ENCODE data around the gene UFD1.

The UFD1 gene

DNA sequence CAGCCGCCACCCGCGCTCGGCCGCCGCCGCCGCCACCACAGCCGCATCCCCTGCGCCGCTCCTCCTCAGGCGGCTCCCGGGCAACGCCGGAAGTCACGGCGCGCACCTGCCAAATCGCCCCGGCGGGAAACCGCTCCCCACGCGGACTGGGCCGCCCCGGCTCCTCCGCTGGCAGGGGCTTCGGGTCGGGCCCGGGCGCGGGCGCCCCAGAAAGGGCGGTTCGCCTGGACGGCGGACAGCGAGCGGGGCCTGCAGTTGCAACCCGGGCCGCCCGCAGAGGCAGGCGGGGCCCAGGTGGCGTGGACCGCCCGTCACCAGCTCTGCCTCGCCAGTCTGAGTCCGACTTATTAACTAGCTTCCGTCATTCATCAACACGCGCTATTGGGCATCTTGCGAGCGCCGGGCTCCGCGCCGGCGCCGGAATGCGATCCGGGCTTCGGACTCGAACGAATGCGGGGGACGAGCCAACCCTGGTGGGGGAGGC, 47.3 kb downstream of the UFD1 start, which contains the start of gene HIRA:
TSS of gene HIRA (minus strand) at position 85 of the 484 bp plus-strand sequence. CDS start 257 bp downstream, outside the sequence.
- Histone ChIP-seq H3K9ac (ENCODE audit: low read depth, low read length) (peak within 1 kb of the TSS; percentile 81), H3K4me1 (ENCODE audit: insufficient read depth, low read length) (0 out of 2 replicates have a peak, but pooled peaks cover 4% of the 10 kb centered on the region), H3K36me3 (ENCODE audit: insufficient read depth, low read length) (peaks cover 4% of the 10 kb centered on the region; the same call in 1 of the 2 replicates), H3K9me3 (ENCODE audit: control insufficient read depth, insufficient read depth, low read length) (no peaks in the 10 kb centered on the region)

DNA sequence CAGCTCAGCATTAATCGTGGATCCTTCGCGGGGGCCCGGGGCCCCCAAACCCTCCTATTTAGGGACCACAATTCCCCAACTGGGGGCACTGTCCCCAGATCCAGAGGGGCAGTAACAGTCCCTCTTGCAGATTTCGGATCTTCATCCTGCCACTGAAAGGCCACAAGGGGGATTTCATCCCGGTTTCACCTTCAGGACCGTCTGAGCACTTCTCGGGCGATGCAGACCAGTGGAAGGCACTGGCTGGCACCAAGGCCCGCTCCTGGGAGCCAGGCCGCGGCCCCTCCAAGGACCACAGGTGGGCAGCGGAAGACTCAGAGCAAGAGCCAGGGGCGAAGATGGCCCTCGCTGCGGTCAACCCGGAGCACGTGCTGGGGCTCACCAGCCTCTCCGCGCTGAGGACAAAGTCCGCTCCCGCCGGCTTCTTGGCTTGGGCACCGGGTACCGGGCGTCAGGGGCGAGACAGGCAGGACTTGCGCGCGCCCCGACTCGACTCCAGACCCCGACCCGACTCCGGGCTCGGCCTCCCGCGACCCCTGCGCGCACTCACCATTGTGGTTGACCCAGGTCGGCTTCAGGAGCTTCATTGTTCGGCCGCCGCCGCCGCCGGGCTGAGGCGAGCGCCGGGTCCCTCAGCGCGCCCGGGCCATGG, 48.0 kb downstream of the UFD1 start:
- Histone ChIP-seq H3K4me1 (ENCODE audit: insufficient read depth, low read length) (0 out of 2 replicates have a peak, but pooled peaks cover 4% of the 10 kb centered on the region), H3K9ac (ENCODE audit: low read depth, low read length) (peak overlapping the region; percentile 59), H3K36me3 (ENCODE audit: insufficient read depth, low read length) (peaks cover 4% of the 10 kb centered on the region; the same call in 1 of the 2 replicates), H3K9me3 (ENCODE audit: control insufficient read depth, insufficient read depth, low read length) (no peaks in the 10 kb centered on the region)

DNA sequence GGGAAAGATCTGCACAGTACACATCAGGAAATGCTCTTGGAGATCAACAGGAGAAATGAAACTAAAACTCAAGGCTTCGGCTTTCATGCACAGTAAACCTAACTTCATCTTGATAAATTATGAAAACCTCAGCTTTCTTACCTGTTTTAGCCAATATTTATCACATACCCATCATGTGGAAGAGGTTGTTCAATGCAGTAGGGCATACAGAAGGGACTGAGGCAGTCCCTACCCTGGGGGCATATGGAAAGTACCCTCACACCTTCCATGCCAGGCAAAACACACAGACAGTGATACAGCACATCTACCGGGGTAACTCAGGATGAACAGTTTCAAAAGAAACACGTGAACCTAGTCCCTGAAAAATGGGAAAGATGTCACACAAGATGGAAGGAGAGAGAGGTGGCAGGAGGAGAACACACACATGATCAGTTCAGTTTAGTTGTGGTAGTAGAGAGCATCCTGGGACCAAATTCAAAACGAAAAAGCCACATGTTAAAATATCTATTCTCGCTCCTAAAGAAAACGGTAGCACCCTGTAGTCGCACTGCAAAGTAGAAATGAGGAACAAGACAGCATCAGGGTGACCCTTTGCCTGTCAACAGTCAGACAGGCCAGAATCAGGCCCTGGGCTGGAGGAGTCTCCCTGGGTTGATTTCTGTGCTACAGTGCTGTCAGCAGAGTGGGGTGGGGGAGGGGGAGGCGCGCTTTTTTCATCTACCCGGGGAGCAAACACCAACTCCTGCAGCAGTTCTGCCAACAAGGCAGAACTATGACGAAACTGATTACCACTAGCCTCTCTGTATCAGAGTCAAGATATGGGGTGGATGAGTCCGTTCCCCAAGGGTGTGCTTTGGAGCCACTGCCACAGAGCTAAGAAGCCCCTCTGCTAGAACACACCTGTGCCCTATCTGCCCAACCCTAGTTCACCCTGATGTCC, 48.8 kb downstream of the UFD1 start:
- Histone ChIP-seq H3K9ac (ENCODE audit: low read depth, low read length) (peak overlapping the region; percentile 59), H3K4me1 (ENCODE audit: insufficient read depth, low read length) (0 out of 2 replicates have a peak, but pooled peaks cover 4% of the 10 kb centered on the region), H3K36me3 (ENCODE audit: insufficient read depth, low read length) (peaks cover under 1% of the 10 kb centered on the region; the same call in 1 of the 2 replicates), H3K9me3 (ENCODE audit: control insufficient read depth, insufficient read depth, low read length) (no peaks in the 10 kb centered on the region)

- H3K36me3 ChIP-seq (ENCODE audit: insufficient read depth, low read length) = peaks cover 4% of the 10 kb centered on the region; the same call in 1 of the 2 replicates
- no peak overlapping the region for H3K9ac ChIP-seq (ENCODE audit: low read depth, low read length)
- H3K4me1 ChIP-seq (ENCODE audit: insufficient read depth, low read length) = peaks cover 12% of the 10 kb centered on the region
- no peaks in the 10 kb centered on the region for H3K9me3 ChIP-seq (ENCODE audit: control insufficient read depth, insufficient read depth, low read length)
Observed at GRCh38 chr22:19424186-19424500, 54.9 kb downstream of the UFD1 start.

- Histone ChIP-seq H3K9me3 (ENCODE audit: control insufficient read depth, insufficient read depth, low read length) (no peaks in the 10 kb centered on the region), H3K36me3 (ENCODE audit: insufficient read depth, low read length) (peaks cover 4% of the 10 kb centered on the region; the same call in 1 of the 2 replicates), H3K4me1 (ENCODE audit: insufficient read depth, low read length) (peaks cover 12% of the 10 kb centered on the region), H3K9ac (ENCODE audit: low read depth, low read length) (no peak overlapping the region)
Observed at GRCh38 chr22:19422440-19423301, 56.3 kb downstream of the UFD1 start.

- Histone ChIP-seq H3K9ac (ENCODE audit: low read depth, low read length) (no peak overlapping the region), H3K36me3 (ENCODE audit: insufficient read depth, low read length) (peaks cover 4% of the 10 kb centered on the region; the same call in 1 of the 2 replicates), H3K9me3 (ENCODE audit: control insufficient read depth, insufficient read depth, low read length) (no peaks in the 10 kb centered on the region), H3K4me1 (ENCODE audit: insufficient read depth, low read length) (peaks cover 12% of the 10 kb centered on the region)
Observed at GRCh38 chr22:19420321-19420720, 58.7 kb downstream of the UFD1 start.

- H3K9me3 ChIP-seq (ENCODE audit: control insufficient read depth, insufficient read depth, low read length) = no peaks in the 10 kb centered on the region
- H3K4me1 ChIP-seq (ENCODE audit: insufficient read depth, low read length) = peaks cover 12% of the 10 kb centered on the region
- peaks cover 4% of the 10 kb centered on the region; the same call in 1 of the 2 replicates for H3K36me3 ChIP-seq (ENCODE audit: insufficient read depth, low read length)
- H3K9ac ChIP-seq (ENCODE audit: low read depth, low read length) = no peak overlapping the region
Observed at GRCh38 chr22:19419464-19420178, 59.4 kb downstream of the UFD1 start.

- H3K9ac ChIP-seq (ENCODE audit: low read depth, low read length) = no peak overlapping the region
- H3K4me1 ChIP-seq (ENCODE audit: insufficient read depth, low read length) = peaks cover 11% of the 10 kb centered on the region
- H3K9me3 ChIP-seq (ENCODE audit: control insufficient read depth, insufficient read depth, low read length) = no peaks in the 10 kb centered on the region
- H3K36me3 ChIP-seq (ENCODE audit: insufficient read depth, low read length) = peaks cover 4% of the 10 kb centered on the region; the same call in 1 of the 2 replicates
Observed at GRCh38 chr22:19419086-19419463, 59.9 kb downstream of the UFD1 start.

GRCh38 chr22:19412923-19413322, 66.1 kb downstream of the UFD1 start:
- H3K9me3 ChIP-seq (ENCODE audit: control insufficient read depth, insufficient read depth, low read length) = no peaks in the 10 kb centered on the region
- no peak overlapping the region for H3K9ac ChIP-seq (ENCODE audit: low read depth, low read length)
- H3K4me1 ChIP-seq (ENCODE audit: insufficient read depth, low read length) = no peaks in the 10 kb centered on the region
- H3K36me3 ChIP-seq (ENCODE audit: insufficient read depth, low read length) = peaks cover 5% of the 10 kb centered on the region

DNA sequence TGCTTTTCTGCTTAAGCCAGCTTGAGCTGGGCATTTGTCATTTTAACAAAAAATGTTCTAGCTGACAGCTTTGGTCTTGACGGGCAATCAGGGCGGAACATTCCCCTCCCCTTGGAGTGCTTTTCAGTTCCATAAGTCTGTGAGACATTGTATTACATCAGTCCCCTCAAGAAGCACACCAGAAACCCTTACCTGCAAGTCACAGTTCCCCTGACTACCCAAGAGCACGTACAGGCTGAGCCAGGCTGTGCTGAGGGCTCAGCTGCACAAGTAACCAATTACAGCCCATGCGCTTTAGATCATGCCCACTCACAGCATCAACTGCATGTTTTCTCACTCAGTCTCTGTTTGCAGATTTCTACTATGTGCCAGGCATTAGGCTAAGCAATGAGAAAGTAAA, 66.5 kb downstream of the UFD1 start:
- Histone ChIP-seq H3K36me3 (ENCODE audit: insufficient read depth, low read length) (peaks cover 10% of the 10 kb centered on the region), H3K4me1 (ENCODE audit: insufficient read depth, low read length) (no peaks in the 10 kb centered on the region), H3K9me3 (ENCODE audit: control insufficient read depth, insufficient read depth, low read length) (no peaks in the 10 kb centered on the region), H3K9ac (ENCODE audit: low read depth, low read length) (no peak overlapping the region)

- Histone ChIP-seq H3K36me3 (ENCODE audit: insufficient read depth, low read length) (peaks cover 10% of the 10 kb centered on the region), H3K9ac (ENCODE audit: low read depth, low read length) (no peak overlapping the region), H3K4me1 (ENCODE audit: insufficient read depth, low read length) (no peaks in the 10 kb centered on the region), H3K9me3 (ENCODE audit: control insufficient read depth, insufficient read depth, low read length) (no peaks in the 10 kb centered on the region)
Observed at GRCh38 chr22:19411690-19412045, 67.3 kb downstream of the UFD1 start.

DNA sequence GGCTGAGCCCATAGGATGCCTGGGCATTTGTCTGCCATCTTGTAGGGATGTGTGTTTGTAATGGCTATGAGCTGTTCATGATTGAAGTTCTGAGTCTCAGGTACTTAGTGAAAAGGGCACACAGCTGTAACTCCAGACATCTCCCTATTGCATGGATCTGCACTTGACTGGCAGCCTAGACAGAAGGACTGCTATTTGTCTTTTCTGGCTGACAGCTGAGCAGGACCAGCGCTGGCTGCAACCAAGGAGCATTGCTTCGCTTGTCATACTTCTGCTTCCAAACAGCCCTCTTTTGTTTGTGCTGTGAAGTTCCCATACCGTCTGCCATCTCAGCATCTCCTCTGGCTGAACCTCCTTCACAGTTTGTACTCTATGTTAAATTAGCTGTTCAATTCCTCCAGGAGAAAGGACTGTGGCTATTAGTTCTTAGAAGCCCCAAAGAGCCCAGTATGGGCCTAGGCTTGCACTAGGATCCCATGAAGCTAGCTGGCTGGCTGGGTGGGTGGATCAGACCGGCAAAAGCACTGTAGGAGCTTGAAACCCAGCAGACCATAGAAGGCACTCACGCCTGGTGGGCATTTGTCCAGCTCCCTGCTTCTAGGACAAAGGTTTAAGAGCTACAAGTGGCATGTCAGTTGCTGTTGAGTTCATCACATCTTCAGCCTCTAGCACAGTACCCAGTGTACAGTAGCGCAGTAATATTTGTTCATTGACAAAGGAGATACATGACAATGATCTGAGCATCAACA, 67.9 kb downstream of the UFD1 start:
- H3K36me3 ChIP-seq (ENCODE audit: insufficient read depth, low read length) = peaks cover 15% of the 10 kb centered on the region

More for the DNA sequence above, 67.9 kb downstream of the UFD1 start:
- Histone ChIP-seq H3K4me1 (ENCODE audit: insufficient read depth, low read length) (no peaks in the 10 kb centered on the region), H3K9me3 (ENCODE audit: control insufficient read depth, insufficient read depth, low read length) (no peaks in the 10 kb centered on the region), H3K9ac (ENCODE audit: low read depth, low read length) (no peak overlapping the region)
